Amniotic epithelial cell (primary cell): ENCODE results near the gene FBXO28.
"Not testable (repeated sequence)": the region's sequence is repeated elsewhere in the genome, so short reads cannot be mapped to it uniquely, and the experiment has no call there.

ENCODE experiments used
- DNase-seq: peaks from one replicate; pipeline ENCODE4 v3.0.0-alpha.2; 2010; ENCODE audit warnings: low read depth

The FBXO28 gene

DNA sequence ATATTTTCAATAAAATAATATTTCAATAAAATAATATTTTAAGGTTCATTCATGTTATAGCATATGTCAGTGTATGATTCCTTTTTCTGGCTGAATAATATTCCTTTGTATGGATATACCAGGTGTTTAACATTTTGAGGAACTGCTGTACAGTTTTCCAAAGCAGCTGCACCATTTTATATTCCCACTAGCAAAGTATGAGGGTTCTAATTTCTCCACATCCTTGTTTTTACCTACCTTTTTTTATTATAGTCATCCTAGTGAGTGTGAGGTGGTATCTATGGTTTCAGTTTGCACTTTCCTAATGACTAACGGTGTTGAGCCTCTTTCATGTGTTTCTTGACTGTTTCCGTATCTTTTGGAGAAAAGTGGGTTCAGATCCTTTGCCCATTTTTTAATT lies 74.4 kb downstream of the FBXO28 start:
- DNase-seq = no peak

DNA sequence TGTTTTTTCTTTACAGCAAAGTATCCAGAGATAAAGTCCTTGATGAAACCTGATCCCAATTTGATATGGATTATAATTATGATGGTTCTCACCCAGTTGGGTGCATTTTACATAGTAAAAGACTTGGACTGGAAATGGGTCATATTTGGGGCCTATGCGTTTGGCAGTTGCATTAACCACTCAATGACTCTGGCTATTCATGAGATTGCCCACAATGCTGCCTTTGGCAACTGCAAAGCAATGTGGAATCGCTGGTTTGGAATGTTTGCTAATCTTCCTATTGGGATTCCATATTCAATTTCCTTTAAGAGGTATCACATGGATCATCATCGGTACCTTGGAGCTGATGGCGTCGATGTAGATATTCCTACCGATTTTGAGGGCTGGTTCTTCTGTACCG lies 75.7 kb downstream of the FBXO28 start:
- no peak for DNase-seq

DNA sequence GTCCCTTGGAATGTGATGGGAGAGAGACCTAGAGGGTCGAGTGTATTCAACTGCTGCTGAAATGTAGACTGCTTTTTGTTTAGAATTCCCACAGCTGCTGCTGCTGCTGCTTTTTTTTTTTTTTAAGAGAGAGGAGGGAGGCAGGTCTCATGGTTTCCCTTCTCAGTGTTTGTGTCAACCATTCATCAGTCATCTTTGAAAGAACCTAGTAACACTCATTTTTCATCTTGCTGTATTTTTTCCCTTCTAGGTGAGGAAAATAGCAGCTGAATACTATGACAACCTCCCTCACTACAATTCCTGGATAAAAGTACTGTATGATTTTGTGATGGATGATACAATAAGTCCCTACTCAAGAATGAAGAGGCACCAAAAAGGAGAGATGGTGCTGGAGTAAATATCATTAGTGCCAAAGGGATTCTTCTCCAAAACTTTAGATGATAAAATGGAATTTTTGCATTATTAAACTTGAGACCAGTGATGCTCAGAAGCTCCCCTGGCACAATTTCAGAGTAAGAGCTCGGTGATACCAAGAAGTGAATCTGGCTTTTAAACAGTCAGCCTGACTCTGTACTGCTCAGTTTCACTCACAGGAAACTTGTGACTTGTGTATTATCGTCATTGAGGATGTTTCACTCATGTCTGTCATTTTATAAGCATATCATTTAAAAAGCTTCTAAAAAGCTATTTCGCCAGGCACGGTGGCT lies 78.3 kb downstream of the FBXO28 start:
- DNase-seq = no peak

DNA sequence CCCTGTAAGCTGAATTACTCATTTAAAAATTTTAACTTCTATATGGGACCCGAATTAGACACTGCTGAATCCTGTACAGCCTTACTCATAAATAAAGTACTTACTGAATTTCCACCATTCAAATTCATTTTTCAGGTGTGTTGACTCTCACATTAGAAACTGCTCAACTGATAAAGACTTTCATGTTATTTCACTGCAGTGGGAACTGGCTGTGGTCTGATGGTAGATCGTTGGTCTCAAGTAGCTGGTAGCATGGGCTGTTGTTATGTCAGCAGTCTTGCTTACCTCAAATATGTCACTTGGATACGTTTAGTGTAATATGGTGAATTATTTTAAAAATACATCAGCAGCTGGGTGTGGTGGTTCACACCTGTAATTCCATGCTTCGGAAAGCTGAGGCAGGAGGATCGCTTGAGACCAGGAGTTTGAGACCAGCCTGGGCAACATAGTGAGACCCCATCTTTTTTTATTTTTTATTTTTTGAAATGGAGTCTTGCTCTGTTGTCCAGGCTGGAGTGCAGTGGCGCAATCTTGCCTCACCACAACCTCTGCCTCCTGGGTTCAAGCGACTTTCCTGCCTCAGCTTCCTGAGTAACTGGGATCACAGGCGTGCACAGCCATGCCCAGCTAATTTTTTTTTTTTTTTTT lies 79.5 kb downstream of the FBXO28 start:
- DNase-seq = no peak

DNA sequence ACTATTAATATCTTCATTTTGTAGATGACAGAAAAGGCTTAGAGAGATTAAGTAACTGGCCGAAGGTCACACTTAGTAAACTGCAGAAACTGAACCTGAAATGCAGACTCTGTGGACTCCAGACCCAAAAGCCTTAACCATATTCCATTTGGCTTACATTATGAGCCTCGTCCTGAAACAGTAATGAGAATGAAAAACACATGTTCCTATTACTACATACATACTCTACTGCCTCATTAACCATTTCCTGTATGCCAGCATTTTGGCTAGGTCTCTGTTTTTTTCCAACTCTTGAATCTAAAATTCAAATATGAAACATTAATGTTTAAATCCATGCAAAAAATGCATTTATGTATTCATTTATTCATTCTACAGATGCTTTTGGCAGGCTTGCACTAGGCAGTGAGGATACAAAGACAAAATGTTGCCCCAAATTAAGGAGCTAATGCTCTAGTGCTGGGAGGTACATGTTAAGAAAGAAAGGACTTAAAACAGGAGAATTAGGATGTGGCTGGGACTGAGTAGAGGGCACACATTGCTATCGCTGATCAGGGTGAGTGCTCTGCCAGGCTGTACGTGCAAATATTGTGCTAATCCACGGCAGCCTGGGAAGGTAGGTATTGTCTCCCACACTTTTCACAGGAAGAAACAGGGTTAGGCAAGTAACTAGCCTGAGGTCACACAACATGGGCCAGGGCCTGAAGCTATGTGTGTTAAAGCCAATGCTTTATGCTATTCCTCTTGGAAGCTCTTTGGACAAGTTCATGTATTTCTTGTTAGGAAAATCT lies 83.1 kb downstream of the FBXO28 start:
- DNase-seq = no peak

DNA sequence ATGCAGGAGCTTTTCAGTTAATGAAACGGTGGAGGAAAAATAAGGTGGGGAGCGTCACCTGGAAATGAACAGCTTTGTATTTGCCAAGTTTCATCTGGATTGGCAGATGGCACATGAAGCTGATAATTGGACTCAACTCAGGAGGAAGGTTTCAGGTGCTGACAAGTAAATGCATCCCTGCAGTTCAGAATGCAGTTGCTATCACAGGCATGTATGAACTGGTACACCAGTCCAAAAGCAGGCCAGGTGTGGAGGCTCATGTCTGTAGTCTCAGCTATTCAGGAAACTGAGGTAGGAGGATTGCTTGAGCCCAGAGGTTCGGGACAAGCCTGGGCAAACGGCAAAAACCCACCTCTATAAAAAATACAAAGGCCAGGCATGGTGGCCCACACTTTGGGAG lies 84.7 kb downstream of the FBXO28 start:
- no peak for DNase-seq

DNA sequence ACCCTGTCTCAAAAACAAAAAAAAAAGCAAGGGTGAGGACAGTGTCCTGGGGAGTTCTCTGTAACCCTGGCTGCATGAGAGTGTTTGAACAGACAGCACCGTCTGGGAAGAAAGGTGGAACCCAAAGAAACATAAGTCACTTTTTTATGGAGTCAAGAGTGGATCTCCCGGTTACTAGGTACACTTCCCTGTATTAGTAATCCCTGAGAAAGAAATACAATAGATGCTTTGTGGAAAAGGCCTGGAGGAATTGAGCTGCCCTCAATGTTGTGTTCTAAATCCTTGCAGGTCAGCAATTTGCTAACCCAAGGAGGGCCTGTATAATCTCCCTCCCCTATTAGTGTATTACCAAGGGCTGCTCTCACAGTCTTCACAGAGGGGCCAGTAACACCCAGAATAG lies 85.8 kb downstream of the FBXO28 start:
- DNase-seq = no peak

DNA sequence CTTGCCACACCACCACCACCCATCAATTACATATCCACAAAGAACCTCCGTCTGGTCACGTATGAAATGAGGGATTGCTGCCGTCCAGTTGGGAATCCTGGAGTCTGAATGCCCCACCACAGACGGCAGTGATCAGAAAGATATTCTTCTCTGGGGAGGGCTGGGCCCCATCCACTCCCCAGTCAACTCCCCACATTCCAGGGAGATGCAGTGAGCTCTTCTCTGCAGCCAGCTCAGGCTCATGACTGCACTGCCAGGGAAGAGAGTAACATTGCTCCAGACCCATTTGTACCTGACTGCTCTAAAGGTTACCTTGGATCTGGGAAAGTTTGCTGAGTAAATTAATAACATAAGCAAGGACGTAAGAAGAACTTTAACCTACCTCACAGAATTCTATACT lies 87.5 kb downstream of the FBXO28 start:
- DNase-seq = peak; percentile 55

DNA sequence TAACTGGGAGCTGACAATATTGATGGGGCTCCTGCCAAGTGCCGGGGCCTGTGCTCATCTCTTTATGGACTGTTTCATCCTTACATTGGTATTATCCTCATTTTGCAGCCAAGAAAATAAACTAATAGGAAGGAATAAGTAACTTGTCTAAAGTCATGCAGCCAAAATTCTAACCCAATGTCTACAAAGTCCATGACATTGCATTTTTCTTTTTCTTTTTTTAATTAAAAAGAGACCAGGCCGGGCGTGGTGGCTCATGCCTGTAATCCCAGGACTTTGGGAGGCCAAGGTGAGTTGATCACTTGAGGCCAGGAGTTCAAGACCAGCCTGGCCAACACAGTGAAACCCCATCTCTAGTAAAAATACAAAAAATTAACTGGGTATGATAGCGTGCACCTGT lies 87.9 kb downstream of the FBXO28 start:
- DNase-seq = no peak

DNA sequence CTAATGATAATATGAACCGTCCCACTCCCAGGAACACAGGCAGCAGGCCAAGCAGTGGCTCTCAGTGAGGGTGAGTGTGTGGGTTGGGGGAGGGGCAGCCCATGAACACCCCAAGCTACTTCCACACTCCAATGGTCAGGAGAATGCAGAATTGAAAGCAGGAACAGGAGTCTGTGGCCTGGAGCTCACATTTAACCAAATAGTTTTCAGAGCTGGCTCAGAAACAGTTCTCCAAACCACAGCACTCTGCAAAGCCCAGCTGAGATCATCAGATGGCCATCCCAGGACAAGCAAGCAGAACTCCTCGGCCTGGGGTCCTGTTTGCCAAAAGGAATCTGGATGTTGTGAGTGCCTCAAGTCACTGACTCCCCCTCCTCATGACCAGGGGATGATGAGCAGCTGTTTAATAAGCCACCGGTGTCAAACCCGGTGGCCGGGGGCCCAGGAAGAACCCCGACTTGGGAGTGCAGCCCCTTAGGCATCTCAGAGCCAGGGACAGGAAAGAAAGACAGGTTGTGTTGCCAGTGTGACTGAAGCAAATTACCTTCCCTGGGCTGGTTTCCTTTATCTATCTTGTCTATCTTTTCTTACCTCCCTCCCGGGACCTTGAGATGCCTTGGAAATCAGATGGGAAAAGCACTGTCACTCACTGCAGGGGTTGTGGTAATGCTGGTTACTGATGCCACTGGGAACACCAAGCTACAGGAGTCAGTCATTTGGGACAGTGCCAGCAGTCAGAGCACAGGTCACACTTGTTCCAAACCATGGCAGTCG lies 89.5 kb downstream of the FBXO28 start:
- peak; percentile 76 for DNase-seq

DNA sequence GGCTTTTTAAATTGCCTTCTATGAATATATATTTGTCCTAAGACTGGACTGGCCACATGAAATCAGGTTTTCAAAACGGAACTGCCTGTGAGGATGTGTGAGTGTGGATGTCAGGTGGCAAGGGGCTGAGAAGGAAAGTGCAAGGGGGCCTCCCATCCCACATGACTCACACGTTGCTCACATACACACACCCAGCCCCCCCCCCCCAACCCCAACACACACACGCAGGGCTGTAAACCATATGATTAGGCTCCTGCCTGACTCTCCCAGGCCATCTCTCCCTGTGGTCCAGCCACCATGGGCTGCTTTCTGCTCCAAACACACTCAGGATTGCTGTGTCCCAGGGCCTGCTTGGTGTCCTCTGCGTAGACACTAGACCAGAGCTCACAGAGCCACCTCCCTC lies 91.5 kb downstream of the FBXO28 start:
- DNase-seq = peak; percentile 73

DNA sequence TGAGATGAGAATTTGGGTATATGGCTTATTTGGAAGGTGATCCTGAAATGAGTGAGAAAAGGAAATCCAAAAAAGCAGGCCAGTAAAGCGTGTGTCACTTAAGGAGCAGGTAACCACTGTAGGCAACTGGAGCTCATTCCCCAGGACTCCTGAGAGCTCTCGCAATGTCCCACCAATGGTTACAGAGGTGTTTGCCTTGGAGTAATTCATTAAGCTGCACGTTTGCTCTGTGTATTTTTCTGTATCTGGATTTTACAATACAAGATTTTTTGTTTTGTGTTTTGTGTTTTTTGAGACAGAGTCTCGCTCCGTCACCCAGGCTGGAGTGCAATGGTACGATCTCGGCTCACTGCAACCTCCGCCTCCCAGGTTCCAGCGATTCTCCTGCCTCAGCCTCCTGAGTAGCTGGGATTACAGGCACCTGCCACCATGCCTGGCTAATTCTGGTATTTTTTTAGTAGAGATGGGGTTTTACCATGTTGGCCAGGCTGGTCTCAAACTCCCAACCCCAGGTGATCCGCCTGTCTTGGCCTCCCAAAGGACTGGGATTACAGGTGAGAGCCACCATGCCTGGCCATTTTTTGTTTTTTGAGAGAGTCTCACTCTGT lies 92.1 kb downstream of the FBXO28 start:
- DNase-seq = not testable (repeated sequence)

DNA sequence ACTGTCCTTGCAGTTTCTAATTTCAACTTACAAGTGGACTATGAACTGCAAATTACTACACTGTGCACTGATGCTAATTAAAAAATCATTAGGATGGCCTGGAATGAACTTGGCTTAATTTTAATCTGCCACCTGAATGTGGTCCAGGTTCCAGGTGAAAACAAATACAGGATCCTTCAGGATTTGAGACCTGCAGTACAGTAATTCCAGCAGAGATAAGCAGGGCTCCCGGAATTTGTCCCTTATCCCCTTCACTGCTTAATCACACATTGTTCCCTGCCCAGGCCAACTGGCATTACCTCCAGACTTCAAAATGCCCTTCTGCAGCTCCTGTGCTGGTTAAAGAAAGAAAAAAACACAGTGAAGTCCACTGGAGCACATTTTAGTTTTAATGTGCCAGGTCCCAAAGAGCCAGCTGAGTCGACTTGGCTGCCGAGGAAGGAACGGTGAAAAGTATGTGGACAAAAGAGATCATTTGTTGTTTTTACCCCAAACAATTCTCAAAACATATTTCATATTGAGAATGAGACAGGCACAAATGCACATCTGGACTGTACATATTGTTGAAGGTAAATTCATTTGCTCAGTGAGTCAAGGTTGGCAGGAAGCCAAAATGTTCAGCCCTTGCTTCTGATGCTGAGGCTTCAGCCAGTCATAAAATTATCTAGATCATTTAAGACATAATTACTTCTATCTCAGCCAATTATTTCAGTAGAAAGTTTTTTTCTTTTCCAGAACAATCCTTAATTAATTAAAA lies 97.5 kb downstream of the FBXO28 start:
- peak; percentile 74 for DNase-seq
